Cardiac fibroblast (primary cell): Measurements from ENCODE around the gene SLC33A1.
"Not testable (repeated sequence)": the region's sequence is repeated elsewhere in the genome, so short reads cannot be mapped to it uniquely, and the experiment has no call there.

ENCODE experiments used
- DNase-seq, 2 donors: peaks; one replicate each; pipeline versions ENCODE4 v3.0.0 to v3.0.0-alpha.2; 2010; ENCODE audit warnings: low read depth in 2 of 2
- H3K4me3 ChIP-seq, 2 donors: replicated peaks in 1 of 2; 1 replicate in 1 of 2; 2 replicates in 1 of 2; pipeline ENCODE4 v1.5.1; 2011; ENCODE audit warnings: low read depth in 2 of 2, low read length in 2 of 2, mild to moderate bottlenecking in 2 of 2, moderate library complexity in 1 of 2
- TF ChIP-seq, protein P1 (sequence below): IDR thresholded peaks from one replicate; pipeline ENCODE4 v1.5.1; 2011; ENCODE audit warnings: low read depth, mild to moderate bottlenecking, low read length, inconsistent platforms

SLC33A1 gene

DNA sequence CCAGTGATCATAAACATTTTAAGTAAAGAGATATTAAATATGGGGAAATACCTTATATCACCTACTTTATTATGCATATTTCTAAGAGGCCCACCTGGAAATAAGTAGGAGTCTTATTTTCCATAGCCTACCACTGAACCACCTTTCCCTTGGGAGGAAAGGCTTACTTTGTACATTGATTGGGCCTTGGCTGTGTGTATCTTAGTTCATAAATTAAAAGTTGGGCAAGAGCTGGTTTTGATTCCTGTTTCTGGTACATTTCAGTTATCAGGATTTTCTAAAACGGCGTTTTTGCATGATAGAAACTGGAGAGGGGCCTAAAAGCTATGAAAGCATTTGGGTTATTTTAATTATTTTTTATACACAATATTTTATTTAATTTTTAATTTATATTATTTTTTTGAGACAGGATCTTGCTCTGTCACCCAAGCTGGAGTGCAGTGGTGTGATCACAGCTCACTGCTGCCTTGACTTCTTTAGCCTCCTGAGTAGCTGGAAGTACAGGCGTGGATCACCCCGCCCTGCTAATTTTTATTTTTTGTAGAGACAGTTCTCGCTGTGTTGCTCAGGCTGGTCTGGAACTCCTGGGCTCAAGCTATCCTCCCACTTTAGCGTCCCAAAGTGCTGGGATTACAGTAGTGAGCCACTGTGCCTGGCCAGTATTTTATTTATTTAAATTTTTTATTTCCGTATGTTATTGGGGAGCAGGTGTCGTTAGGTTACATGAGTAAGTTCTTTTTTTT lies 18.8 kb upstream of the SLC33A1 start:
- no peak for DNase-seq
- H3K4me3 ChIP-seq: no peak overlapping the region
- TF ChIP-seq, protein P1, sequence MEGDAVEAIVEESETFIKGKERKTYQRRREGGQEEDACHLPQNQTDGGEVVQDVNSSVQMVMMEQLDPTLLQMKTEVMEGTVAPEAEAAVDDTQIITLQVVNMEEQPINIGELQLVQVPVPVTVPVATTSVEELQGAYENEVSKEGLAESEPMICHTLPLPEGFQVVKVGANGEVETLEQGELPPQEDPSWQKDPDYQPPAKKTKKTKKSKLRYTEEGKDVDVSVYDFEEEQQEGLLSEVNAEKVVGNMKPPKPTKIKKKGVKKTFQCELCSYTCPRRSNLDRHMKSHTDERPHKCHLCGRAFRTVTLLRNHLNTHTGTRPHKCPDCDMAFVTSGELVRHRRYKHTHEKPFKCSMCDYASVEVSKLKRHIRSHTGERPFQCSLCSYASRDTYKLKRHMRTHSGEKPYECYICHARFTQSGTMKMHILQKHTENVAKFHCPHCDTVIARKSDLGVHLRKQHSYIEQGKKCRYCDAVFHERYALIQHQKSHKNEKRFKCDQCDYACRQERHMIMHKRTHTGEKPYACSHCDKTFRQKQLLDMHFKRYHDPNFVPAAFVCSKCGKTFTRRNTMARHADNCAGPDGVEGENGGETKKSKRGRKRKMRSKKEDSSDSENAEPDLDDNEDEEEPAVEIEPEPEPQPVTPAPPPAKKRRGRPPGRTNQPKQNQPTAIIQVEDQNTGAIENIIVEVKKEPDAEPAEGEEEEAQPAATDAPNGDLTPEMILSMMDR: no peak

DNA sequence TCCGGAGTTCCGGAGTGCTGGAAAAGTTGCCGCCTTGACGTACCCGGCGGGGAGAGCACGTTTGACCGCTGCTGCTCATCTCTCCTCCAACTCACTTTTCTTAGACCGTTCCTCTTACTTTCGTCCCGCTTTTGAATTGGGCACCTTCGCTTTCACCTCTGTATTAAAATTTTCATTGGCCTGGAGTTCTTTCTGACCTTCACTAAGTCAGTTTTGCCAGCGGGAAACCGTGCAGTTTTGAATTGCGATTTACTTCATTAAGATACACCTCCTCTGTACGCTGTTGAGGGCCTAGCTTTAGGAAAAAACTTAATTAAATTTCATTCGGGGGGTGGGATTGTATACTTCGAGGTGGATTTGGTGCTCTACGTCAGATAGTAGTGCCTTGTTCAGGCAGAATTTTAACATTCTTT lies 17.5 kb upstream of the SLC33A1 start:
- TF ChIP-seq, protein P1: no peak
- H3K4me3 ChIP-seq: peak overlapping the region; percentile 85 to 96
- no peak for DNase-seq

DNA sequence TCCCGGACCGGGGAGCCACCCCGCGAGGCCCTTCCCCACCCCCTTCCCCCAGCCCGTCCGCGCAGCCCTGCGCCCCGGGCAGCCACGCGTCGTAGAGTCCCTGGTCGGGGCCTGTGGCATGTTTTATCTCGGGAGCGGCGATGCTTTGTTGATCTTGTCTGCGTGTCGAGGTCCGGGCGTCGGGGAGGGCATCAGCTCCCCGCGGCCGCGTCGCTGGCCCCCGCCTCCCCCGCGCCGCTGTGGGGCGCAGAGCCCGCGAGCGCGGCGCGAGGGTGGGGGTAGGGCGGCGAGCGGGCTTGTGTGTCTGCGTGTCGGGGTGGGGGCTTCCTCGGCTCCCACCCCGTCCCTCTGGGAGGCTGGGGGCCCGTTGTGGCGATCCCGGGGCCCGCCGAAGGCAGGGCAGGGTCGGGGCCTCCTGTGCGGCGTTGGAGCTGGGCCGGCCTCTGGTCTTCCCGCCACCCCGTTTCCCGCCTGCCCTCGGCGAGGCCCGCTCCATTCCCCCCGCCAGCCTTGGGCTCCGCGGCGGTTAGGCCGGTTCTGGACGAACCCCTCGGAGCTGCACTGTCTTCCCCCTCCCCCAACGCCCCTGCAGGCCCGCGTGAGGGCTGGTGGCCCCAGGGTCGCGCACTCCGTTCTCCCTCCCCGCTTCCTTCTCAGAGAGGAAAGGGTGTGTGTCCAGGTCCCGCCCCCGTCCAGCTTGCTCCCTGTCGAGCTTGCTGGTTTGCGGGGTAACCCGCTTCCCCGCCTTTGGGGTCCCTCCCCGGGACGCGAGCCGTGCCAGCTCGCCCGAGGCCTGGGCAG lies 16.9 kb upstream of the SLC33A1 start:
- DNase-seq: peak; percentile 32 to 49
- TF ChIP-seq, protein P1: no peak
- H3K4me3 ChIP-seq: peak overlapping the region; percentile 85 to 96

DNA sequence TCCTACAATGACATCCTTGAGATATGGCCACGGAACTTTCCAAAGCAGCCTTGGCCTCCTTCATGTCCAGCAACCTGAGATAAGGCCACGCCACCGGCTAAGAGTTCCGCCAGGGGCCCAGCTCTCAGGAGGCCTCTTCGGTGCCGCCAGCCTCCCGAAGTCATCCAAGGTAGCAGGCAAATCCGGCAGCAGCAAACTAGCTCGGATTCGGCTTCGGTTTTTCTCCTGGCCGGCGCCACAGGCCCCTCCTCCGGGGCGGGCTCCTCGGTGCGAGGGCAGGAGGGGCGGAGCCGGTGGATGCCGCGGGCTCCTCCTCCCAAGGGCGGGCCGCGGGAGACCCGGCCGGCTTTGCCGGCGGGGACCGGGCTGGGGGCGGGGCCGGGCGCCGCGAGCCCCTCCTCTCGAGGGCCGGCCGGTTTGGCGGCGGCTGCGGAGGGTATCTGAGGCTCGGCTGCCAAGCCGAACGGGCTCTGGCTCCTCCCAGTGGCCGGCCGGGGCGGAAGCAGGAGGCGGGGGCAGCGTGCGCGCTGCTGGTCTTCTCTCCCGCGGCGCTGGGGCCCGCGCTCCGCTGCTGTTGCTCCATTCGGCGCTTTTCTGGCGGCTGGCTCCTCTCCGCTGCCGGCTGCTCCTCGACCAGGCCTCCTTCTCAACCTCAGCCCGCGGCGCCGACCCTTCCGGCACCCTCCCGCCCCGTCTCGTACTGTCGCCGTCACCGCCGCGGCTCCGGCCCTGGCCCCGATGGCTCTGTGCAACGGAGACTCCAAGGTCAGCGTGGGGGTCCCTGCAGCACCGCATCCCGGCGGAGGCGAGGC lies 16.1 kb upstream of the SLC33A1 start, which contains the start of gene GMPS:
Gene GMPS, plus strand, starts transcription at position 518 of the 812 bp plus-strand sequence. Its CDS starts 221 bp downstream, at position 739.
- peak within 1 kb of the TSS; percentile 85 to 96 for H3K4me3 ChIP-seq
- DNase-seq: peak; percentile 90 to 97
- TF ChIP-seq, protein P1: no peak

DNA sequence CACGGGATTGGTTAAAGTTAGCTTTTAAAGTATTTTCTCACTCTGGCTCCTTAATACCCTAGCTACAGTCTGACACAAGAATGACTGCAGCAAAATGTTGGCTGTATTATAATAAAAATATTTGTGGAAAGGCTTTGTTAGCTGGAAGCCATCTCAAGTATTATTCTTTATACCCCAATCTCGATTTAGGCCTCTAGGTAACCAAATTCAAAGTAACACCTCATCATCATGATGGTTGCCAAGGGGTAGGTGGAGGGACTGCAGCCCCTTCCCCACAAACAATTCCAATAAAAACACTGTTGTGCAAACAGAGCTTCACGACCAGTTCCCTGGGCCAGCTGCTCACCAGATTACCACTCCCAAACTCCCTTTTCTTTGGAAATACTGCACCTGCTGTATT lies 15.5 kb upstream of the SLC33A1 start:
- no peak for DNase-seq
- H3K4me3 ChIP-seq: peak overlapping the region; percentile 36 to 59
- TF ChIP-seq, protein P1: no peak

DNA sequence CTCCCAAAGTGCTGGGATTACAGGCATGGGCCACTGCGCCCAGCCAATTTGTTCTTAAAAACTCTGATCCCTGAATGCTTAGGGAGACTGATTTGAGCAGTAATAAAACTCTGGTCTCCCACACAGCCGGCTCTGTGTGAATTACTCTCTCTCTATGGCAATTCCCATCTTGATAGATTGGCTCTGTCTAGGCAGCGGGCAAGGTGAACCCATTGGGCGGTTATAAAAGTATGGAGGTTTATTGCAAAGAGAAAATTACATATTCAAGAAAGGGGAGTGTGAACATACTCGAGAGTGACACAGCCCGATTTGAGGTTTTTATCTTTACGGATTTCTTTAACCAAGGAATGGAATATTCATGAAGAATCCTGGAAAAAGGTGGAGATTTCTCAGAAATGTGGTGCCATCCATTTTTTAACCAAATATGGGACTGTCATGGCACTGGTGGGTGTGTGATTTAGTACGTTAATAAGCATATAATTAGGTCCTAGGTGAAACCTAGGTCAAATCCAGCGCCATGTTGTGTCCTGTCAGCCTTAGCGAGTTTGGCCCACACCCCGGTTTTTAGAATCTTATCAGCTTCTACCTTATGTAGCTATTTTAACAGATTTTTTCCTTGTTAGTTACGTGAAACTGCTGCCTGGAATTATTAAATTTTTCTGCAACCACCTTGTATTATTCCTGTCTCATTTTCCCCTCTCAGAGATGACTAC lies 9.0 kb upstream of the SLC33A1 start:
- TF ChIP-seq, protein P1: no peak
- no peak overlapping the region for H3K4me3 ChIP-seq
- DNase-seq: no peak

DNA sequence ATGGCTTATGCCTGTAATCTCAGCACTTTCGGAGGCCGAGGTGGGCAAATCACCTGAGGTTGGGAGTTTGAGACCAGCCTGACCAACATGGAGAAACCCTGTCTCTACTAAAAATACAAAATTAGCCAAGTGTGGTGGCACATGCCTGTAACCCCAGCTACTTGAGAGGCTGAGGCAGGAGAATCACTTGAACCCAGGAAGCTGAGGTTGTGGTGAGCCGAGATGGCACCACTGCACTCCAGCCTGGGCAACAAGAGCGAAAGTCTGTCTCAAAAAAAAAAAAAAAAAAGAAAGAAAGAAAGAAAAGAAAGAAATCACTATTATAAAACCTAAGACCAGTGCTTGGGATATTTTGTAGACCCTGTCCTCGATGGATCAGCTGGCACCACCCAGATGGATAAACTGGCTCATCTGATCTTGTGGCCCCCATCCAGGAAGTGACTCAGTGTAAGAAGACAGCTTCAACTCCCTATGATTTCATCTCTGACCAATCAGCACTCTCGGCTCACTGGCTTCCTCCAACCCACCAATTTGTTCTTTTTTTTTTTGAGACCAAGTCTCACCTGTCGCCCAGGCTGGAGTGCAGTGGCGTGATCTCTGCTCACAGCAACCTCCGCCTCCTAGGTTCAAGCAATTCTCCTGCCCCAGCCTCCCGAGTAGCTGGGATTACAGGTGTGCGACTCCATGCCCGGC lies 8.2 kb upstream of the SLC33A1 start:
- peak; percentile 58 to 82 for DNase-seq
- H3K4me3 ChIP-seq: not testable (repeated sequence)
